ENCODE data around the gene RIN3.

GRCh38 chr14:92627707-92628215 lies 114.2 kb downstream of the RIN3 start:
- no peak for TF ChIP-seq CTCF (IDR thresholded peaks at IDR 0.05)
- TF ChIP-seq POLR2A (IDR thresholded peaks at IDR 0.05) = no peak

Measured in testis (tissue), 2 donors.